Fibroblast of skin of right quadriceps (primary cell): ENCODE measurements around the gene INPP5F.
A peak's percentile ranks its signal among the peaks of the same experiment; 100 is the strongest.
"Not testable (repeated sequence)": the region's sequence is repeated elsewhere in the genome, so short reads cannot be mapped to it uniquely, and the experiment has no call there.

ENCODE experiments used
- DNase-seq: peaks from one replicate; pipeline ENCODE4 v3.0.0-alpha.2; 2013

Gene INPP5F

GRCh38 chr10:119778776-119779445, 53.1 kb downstream of the INPP5F start:
- no peak for DNase-seq

GRCh38 chr10:119780879-119781480, 55.1 kb downstream of the INPP5F start:
- DNase-seq: no peak

- no peak for DNase-seq
Observed at GRCh38 chr10:119781498-119781897, 55.6 kb downstream of the INPP5F start.

- DNase-seq: peak; percentile 34
Observed at GRCh38 chr10:119782981-119783664, 57.3 kb downstream of the INPP5F start.

GRCh38 chr10:119783665-119784027, 57.8 kb downstream of the INPP5F start:
- no peak for DNase-seq

GRCh38 chr10:119784340-119785067, 58.7 kb downstream of the INPP5F start:
- no peak for DNase-seq

- DNase-seq: peak; percentile 56
Observed at GRCh38 chr10:119786117-119786769, 60.4 kb downstream of the INPP5F start.

GRCh38 chr10:119795101-119795500, 69.3 kb downstream of the INPP5F start:
- DNase-seq: not testable (repeated sequence)

GRCh38 chr10:119796039-119796438, 70.2 kb downstream of the INPP5F start:
- no peak for DNase-seq

- DNase-seq: no peak
Observed at GRCh38 chr10:119801176-119801575, 75.3 kb downstream of the INPP5F start.

GRCh38 chr10:119801998-119802538, 76.2 kb downstream of the INPP5F start:
- DNase-seq: peak; percentile 23

GRCh38 chr10:119803264-119803663, 77.4 kb downstream of the INPP5F start:
- DNase-seq: peak; percentile 80

- DNase-seq: no peak
Observed at GRCh38 chr10:119805702-119806230, 79.9 kb downstream of the INPP5F start.

GRCh38 chr10:119806334-119807130, 80.7 kb downstream of the INPP5F start:
- no peak for DNase-seq

- DNase-seq: peak; percentile 90
Observed at GRCh38 chr10:119807960-119808697, 82.3 kb downstream of the INPP5F start.

GRCh38 chr10:119811122-119811521, 85.3 kb downstream of the INPP5F start:
- no peak for DNase-seq

- DNase-seq: no peak
Observed at GRCh38 chr10:119812684-119813083, 86.8 kb downstream of the INPP5F start.

GRCh38 chr10:119815671-119816070, 89.8 kb downstream of the INPP5F start:
- no peak for DNase-seq

GRCh38 chr10:119817991-119818888, 92.4 kb downstream of the INPP5F start:
- peak; percentile 83 for DNase-seq

GRCh38 chr10:119818889-119819270, 93.0 kb downstream of the INPP5F start:
- DNase-seq: peak; percentile 26
